Measurements from ENCODE around the gene PHC2.

PHC2 gene

DNA sequence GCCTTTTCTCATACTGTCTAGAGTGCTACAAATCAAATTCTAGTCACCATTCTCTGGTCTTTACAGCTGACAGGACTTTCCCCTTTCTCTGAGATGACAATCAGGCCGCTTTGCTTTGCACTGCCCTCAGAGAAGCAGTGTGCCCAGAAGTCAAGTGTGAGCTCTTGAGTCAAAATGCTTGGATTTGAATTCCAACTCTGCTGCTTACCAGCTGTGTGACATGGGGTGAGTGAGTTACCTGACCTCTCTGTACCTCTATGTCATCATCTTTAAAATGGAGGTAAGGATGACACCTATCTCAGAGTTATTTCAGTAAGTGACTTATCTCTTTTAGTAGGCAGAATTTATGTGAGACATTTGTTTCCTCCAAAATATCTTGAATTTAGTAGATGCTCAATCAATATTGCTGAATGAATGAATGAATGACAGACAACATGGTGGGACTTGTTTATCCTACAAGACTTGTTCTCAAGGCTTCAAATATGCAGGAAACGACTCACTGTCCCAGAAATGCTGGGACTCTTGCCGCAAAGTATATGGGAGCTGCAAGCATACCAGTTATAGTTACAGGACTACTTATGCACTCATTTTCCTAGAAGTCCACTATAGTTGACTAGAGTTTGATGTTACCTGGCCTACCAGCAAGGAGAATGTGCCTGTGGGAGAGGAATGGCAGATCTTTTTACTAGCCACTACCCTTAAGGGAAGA lies 71.9 kb downstream of the PHC2 start:
- no peak for DNase-seq (ENCODE audit: low read depth, low spot score)

DNA sequence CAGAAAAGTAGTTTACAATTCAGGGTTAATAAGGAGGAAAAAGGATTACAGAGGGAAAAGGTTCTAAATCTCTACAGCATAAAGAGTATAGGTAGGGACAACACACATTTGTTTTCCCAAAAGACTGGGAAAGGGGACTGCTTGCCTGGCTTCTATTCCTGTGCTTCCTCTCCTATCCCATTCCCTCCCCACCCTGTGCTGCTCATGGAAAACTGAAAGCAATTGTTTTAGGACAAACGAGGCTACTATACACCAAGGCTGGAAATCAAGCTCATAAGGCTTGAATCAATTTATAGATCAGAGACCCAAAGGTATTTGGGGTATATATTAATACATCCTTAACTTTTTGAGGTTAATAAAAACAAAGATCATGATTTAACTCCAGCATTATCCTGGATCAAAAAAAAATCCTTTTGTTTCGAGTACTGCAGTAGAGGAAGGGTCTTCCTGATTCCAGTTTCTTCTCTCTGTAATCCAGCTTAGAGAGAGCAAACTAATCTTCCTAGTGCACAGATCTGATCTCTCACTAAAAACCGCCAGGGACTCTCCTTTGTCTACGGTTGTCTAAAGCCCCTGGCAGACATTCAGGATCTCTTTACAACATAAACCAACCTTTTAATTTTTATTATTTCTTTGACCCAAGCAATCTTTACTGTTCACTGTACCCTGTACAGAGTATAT lies 72.6 kb downstream of the PHC2 start:
- no peak for DNase-seq (ENCODE audit: low read depth, low spot score)
- peak overlapping the region; percentile 14 for H3K27ac ChIP-seq

More for the DNA sequence above, 71.9 kb downstream of the PHC2 start:
- H3K27ac ChIP-seq: peak overlapping the region; percentile 14

DNA sequence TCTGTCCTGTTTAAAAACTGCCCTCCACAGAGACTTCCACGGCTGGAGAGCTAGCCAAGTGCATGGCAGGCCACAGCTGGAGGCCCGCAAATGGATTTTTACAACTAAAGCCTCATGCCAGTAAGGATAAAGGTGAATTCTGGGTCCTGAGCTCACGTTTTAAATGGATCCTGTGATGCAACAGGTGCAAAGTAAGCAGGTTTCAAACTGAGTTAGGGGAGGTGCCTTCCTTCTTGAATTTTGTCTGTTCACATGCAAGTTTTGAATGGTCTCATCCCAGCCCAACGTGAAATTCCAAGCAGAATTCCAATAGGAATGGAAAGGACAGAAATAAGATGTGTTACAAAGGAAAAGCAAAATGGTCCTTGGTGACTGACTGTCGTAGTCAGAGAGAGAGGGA lies 73.8 kb downstream of the PHC2 start:
- no peak for DNase-seq (ENCODE audit: low read depth, low spot score)
- H3K27ac ChIP-seq: no peak overlapping the region

DNA sequence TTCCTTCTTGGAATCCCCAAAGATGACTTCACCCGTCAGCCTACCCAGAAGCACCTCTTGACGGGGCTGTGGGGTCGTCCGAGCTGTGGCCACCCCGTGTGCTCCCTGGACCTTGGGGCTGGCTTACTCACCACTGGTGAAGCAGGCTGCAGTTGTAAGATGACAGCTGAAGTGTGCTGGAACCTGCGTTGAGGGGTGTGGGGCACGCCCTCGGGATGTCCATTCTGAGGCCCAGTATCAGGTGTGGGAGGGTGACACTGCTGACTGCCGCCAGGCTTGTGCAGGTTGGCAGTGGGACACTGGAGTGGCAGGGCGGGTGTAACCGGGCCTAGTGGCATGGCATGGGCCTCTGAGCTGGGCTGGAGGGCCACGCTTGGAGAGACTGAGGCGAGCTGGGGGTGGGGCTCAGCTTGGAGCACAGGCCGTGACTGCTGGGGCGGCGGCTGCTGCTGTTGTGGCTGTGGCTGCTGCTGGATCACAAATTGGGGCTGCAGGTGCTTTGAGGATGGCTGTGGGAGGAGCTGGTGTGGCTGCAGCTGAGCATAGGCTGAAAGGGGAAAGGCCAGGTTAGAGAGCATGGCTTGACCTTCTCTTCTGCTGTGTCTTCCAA lies 76.1 kb downstream of the PHC2 start:
- no peak overlapping the region for H3K27ac ChIP-seq
- DNase-seq (ENCODE audit: low read depth, low spot score): no peak

DNA sequence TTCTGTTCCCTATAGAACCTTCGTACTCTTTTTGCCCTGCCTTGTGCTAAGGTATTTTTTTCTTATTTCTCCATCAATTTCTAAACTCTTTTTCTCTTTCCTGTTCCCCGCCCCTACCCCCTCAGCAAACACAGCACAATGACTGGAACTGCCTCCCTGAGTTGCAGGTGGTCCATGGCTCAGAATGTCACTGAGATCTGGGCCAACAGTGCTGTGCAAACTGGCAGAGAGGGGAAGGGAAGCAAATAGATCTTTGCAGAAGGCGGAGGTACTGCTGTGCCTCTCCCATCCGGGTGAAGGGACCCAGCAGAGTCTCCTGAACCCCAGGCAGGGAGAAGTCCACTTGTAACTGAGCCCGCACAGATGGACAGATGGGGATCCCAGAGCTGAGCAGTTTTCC lies 77.4 kb downstream of the PHC2 start:
- no peak for DNase-seq (ENCODE audit: low read depth, low spot score)
- H3K27ac ChIP-seq: no peak overlapping the region

DNA sequence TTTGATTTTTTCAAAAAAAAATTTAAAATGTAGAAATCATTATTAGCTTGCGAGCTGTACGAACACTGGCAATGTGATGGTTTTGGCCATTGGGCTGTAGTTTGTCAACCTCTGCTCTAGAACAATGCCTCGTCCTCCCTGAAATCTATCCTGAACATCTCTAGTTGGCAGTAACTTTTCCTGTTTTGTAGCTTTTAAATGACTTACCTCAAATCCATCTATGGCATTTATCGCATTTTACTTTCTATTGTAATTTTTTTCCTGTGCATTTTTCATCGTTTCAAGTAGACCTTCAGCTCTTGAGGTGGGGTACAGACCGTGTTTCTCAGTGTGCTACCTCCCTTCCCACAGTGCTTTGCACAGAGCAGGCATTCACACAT lies 79.6 kb downstream of the PHC2 start:
- no peak for DNase-seq (ENCODE audit: low read depth, low spot score)
- H3K27ac ChIP-seq: no peak overlapping the region

DNA sequence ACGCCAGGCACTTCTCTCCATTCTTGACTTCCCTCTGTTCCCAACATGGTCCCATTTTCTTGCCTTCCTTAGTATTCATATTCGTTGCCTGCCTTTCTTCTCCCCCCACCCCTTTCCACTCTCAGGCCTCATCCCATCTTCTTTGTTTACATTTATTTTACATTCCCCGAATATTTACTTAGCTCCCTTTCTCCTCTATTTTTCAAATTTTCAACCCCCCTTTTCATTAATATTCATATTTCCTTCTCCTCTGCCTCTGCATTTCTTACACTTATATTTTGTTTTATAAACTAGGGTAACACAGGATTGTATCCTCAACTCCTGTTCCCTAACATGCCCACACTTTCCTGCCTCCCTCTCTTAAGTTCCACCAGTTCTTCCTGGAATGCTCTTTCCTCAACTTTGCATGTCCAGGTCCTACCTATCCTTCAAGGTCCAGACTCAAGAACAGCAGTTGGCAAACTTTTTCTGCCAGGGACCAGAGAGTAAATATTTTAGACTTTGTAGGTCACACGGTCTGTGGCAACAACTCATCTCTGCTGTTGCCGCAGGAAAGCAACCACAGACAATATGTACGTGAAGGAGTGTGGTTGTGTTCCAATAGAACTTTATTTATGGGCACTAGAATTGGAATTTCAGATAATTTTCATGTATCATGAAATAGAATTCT lies 80.1 kb downstream of the PHC2 start:
- DNase-seq (ENCODE audit: low read depth, low spot score): no peak
- peak overlapping the region; percentile 99 for H3K27ac ChIP-seq

DNA sequence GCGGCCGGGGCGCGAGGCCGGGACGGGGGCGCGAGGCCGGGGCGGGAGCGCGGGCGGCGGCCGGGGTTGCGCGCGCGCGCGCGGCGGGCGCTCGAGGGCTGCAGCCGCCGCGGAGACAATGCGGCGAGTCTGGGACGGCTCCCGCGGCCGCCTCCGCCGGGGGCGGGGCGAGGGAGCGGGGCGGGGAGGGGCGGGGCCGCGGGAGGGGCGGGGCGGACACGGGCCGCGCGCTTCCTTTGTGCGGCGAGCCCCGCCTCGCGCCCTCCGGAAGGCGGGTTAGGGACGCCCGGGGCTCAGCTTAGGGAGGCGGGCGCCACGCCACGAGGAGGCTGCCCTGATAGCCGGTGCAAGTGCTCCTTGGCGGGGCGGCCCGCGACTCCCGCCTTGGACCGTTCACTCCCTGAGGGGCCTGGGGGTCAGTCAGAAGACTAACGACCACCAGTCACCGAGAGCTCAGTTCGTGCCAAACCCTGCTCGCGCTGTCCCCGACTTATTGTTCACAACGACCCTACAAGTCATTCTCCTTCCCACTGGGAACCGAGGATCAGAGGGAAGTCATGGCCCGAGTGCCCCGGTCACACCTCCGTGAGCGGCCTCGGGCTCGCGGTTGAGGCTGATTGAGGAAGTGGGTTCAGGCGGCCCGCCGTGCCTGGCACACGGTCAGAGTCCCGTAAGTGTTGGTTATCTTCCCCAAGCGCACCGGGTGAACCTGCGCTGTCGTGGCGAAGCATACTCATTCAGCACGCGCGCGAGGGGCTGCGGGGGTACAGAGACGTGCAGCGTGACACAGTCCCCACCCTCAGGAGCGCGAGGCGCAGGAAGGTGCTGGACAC lies 80.9 kb downstream of the PHC2 start:
- peak overlapping the region; percentile 99 for H3K27ac ChIP-seq
- DNase-seq (ENCODE audit: low read depth, low spot score): no peak

DNA sequence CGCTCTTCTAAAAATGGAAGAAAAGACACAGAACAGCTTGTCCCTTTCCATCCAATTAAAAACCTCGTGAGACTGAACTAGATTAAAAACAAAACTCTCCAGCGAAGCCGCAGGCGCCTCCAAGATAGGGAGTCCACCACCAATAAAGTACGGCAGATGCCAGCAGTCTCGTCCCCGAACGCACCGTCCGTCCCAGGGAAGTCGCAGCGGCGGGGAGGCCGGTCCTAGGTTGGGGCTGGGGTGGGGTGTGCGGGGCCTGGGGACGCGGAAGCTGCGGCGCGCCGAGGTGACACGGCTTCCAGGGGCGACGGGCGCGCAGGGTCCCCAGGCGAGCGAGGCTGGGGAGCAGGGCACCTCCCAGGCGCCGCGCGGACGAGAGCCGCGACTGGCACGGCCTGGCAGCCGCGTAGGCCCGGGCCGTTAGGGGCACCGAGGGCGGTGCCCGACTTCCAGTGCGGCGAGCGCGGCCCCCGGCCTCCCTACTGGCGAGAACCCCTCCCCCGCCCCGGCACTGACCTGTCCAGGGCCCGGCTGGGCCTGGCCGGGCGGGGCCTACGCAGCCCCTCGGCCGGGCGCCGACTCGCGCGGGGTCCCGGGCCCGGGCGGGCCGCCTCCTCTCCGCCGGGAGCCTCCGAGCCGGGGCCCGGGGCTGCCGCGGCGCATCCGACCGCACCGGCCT lies 81.7 kb downstream of the PHC2 start:
- no peak for DNase-seq (ENCODE audit: low read depth, low spot score)
- H3K27ac ChIP-seq: peak overlapping the region; percentile 99

DNA sequence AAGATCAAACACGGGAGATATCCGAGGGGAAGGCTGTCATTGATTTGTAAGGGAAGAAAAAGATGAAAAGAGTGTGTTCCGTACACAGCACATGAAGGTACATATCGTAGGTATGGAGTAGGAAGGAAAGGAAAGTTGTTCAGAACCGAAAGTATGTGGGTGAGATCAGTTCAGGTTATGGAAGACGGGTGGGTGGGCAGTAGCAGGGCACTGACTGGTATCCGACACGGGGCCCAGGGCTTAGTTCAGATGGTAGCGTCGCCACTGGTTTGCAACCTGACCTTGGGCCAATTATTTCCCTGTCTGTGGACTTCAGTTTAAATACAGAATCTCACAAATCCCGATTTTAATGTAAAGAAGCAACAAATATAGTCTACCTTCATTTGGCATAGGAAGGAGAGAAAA lies 82.2 kb downstream of the PHC2 start:
- DNase-seq (ENCODE audit: low read depth, low spot score): no peak
- peak overlapping the region; percentile 99 for H3K27ac ChIP-seq

DNA sequence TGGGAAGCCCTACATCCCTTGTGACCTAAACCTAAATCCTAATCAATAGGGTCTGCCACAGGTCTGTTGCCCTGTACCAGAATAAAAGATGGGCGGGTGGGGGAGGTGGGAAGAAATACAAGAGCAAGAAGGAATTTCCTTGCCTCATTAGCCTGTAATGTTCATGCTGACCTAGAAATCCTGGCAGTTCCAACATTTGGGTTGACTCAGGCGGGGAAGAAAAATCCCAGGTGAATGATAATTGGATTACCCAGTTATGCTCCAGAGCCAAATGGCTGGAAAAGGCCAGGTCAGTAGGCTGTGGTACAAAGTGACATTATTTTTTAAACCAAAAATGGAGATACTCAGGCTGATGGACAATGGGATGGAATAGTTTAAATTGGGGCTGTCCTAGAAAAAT lies 82.7 kb downstream of the PHC2 start:
- DNase-seq (ENCODE audit: low read depth, low spot score): no peak
- H3K27ac ChIP-seq: peak overlapping the region; percentile 99

DNA sequence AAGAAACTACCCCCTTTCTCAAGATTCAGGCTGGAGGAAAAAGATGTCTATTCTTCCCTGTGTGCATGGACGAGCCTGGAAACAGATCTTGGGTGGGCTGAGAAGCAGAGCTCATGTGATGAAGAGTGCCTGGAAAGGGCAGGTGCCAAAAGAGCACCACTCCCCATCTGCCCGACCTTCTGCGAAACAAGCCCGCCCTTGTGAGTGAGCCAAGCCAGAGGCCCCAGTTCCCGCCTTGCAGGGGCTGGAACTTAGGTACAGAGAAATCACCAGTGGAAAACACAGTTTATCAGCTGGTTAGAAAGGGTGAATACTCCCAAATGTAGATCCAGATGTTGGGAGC lies 83.3 kb downstream of the PHC2 start:
- DNase-seq (ENCODE audit: low read depth, low spot score): no peak

DNA sequence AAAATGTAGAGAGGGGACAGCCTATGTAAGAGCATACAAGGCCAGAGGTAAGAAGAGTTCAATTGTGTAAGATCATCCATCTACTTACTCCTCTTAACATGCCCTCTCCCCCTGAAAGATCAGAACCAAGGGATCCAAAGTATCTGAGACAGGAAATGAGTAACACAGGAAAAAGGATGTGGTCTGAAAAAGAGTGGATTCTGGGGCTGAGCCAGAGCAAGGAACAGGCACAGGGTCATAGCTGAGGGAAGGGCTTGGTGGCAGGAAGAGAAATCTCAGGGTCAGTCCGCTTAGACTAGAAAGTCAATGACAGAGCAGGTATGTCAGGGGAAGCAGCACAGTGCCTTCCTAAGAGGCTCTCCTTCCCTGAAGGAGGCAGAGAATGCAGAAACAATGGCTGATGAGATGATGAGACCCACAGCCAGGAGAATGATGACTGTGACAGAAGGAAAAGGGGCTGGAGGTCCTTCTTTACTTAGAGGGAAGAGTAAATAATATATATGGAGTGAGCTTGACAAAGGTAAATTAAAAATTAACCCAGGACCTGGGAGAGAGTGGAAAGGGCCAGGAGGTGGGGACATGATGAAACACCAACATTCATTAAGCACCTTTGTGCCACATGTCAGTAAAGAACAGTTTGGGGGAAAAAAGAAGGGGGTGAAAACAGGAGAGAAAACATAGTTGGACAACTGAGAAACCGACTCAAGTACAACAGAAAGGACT lies 83.8 kb downstream of the PHC2 start:
- no peak for DNase-seq (ENCODE audit: low read depth, low spot score)
- H3K27ac ChIP-seq: peak overlapping the region; percentile 99

More for the DNA sequence above, 83.3 kb downstream of the PHC2 start:
- peak overlapping the region; percentile 99 for H3K27ac ChIP-seq

DNA sequence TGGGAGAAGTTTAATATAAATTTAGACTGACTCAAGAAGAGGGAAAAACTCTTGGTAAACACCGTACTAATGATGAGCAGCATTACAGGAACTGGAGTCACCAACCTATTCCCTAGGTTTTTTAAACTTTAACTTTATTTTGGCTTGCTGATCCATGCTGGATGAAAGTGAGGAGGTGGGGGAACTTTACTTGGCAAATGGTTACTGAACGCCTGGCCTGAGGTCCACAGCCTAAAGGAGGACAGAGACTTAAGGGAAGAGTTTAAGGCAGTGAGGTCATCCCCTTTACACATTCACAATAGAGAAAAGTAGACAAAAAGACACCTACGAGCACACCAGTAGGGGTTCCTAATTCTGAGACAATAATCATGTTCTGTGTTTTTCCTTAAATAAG lies 84.4 kb downstream of the PHC2 start:
- DNase-seq (ENCODE audit: low read depth, low spot score): no peak
- H3K27ac ChIP-seq: peak overlapping the region; percentile 99

DNA sequence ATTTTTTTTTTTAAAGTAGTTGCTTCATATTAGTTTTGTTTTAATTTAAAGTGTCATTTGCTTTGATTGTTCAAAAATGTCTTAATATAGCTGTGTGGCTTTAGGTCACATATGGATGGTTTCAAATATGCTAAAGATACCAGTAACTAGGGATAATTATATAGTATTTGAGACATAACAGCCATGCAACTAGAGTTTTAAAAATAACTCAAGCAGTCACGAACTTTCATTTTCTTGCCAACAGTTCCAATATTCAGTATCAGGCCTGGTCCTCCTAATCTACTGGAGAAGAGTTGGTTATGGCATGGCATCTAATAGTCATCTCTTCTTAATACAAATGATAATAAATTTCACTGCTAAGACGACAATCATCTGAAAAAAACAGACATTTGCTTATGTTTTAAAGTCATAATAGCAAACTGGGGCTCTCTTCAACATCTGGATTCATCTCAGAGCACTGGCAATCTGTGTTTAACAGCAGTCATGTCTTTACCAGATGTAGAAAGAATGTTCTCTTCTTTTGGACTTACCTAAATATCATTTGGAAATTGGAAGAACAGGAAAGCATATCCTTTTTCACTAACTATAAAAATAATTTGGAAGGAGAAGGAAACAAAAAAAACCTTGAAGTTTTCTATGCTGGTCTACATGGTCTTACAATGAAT lies 85.9 kb downstream of the PHC2 start:
- no peak for DNase-seq (ENCODE audit: low read depth, low spot score)

DNA sequence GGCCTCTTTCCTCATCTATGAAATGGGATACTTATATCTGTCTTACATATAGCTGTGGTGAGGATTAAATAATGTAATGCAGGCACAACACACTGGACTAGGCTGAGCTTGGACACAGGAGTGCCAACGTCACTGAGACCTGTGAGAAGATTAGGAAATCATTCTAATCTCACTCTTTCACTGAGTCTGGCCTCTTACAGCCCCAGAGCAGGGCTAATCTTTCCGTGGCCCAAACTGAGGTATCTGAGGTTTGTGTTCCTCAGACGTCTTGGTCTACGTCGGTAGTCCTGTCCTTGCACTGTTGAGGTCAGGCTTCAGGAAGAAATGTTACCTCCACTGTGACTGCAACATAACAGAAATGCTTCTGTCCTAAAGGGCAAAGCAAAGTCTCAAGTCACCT lies 87.4 kb downstream of the PHC2 start:
- no peak for DNase-seq (ENCODE audit: low read depth, low spot score)

More for the DNA sequence above, 85.9 kb downstream of the PHC2 start:
- peak overlapping the region; percentile 99 for H3K27ac ChIP-seq

DNA sequence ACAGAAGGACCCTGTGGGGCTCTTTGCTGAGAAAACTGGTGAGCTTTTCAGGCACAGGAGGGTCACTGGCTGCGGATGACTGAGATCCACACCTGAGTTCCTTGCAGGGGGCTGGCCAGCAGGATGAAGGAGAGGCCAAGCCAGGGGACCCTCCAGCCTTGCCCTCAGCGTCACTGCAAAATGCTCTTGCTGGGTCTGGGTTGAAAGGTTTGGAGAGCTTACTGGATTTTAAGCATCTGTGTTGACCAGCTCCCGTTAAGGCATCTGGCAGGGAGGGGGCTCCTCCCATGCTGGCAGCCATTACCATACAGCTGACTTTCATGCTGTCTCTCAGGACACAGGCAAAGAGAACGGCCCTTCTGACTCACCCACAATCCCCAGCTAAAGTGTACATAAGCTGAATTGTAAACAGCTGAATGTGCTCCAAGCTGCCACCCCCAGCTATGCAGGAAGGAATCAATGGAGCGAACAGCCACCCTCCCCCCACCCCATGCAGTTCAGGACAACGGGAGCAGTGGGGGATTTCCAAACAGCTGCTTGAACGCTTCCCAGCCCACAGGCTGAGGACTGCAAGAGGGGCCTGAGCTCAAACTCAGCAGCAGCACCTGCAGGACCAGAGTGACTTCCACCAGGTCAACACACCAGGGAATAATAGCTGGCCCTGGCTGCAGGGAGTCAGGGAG lies 88.7 kb downstream of the PHC2 start:
- peak overlapping the region; percentile 99 for H3K27ac ChIP-seq

More for the DNA sequence above, 87.4 kb downstream of the PHC2 start:
- H3K27ac ChIP-seq: peak overlapping the region; percentile 99

DNA sequence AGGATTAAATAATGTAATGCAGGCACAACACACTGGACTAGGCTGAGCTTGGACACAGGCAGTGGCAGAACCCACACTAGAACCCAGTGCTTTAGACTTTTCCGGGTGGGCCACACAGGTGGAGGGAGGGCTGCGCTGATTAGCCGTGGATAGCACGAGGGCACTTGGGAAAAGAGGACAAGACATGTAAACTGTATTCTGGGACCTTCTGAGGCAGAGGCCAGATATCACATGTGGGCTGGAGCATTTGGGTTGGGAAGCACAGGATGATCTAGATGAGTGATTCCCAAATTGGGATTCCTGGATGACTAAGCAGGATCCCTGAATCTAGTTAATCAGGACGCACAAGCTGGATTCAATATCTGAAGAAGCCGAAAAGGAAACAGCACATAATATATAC lies 89.7 kb downstream of the PHC2 start:
- peak overlapping the region; percentile 99 for H3K27ac ChIP-seq
- no peak for DNase-seq (ENCODE audit: low read depth, low spot score)

More for the DNA sequence above, 88.7 kb downstream of the PHC2 start:
- peak; percentile 68 for DNase-seq (ENCODE audit: low read depth, low spot score)
